H1 (cell line): ENCODE data around the gene GALNTL6. TPM values are rescaled to one million over a fixed set of nuclear protein-coding genes. Genes with fewer than 3 reads are reported as not detected.

ENCODE experiments used
- GABPA ChIP-seq: IDR thresholded peaks from 2 replicates; pipeline ENCODE4 v1.6.1; 2011; ENCODE audit warnings: mild to moderate bottlenecking, low read length, moderate library complexity, borderline replicate concordance; ENCODE audit not compliant: insufficient read depth
- RXRA ChIP-seq: IDR thresholded peaks from 2 replicates; pipeline ENCODE4 v1.6.1; 2011; ENCODE audit warnings: low read depth, mild to moderate bottlenecking, low read length, moderate library complexity; ENCODE audit not compliant: insufficient read depth
- polyA plus RNA-seq, 7 experiments: library from polyadenylated mRNA; depleted of rRNA in 3 of 7; stranded (reverse) in 5 of 7; unstranded in 2 of 7; fragments of >200 nt in 5 of 7; fragments of 200-250 nt in 2 of 7; gene quantifications; 1 replicate in 5 of 7; 2 replicates in 1 of 7; 4 replicates in 1 of 7; pipeline versions ENCODE4 v1.2.1 to v1.2.3, GENCODE V29; 2011 to 2013; ENCODE audit warnings: missing spikeins in 2 of 7, mixed read lengths in 2 of 7
- total RNA-seq: library from RNA; stranded (reverse); fragmentation: NEBNext Ultra II Directional; extraction: Animal tissue kit (Norgen Biotek cat#: 25700); gene quantifications from 2 replicates; pipeline ENCODE4 v1.2.1, GENCODE V29; 2021
- TF ChIP-seq, protein P1 (sequence below): IDR thresholded peaks from 2 replicates; pipeline ENCODE4 v1.6.1; 2012; ENCODE audit warnings: low read length, inconsistent platforms

The GALNTL6 gene
- total and polyA plus RNA-seq, 2 of the 8 experiments (the other 6 are each of a cell fraction or from before 2014, with no cell fraction given): 0.03 to 0.32 TPM

DNA sequence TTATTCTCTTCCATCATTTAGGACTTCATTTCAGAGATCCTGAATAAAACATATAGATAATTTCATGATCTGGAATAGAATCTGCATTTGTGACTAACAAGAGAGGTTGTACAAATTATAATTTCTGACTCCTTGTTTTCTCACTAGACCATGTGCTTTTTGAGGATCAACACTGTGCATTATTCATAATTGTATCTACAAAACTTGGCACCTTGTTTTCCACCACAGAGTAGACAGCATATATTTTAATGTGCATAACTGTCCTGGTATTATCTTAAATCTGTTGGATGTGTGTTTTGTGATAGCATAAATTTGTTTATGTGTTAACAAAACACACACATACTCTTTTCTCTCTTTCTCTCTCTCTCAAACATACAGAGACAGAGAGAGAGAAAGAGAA lies 840.5 kb downstream of the GALNTL6 start (continued):
- TF ChIP-seq, protein P1, sequence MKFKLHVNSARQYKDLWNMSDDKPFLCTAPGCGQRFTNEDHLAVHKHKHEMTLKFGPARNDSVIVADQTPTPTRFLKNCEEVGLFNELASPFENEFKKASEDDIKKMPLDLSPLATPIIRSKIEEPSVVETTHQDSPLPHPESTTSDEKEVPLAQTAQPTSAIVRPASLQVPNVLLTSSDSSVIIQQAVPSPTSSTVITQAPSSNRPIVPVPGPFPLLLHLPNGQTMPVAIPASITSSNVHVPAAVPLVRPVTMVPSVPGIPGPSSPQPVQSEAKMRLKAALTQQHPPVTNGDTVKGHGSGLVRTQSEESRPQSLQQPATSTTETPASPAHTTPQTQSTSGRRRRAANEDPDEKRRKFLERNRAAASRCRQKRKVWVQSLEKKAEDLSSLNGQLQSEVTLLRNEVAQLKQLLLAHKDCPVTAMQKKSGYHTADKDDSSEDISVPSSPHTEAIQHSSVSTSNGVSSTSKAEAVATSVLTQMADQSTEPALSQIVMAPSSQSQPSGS: no peak
- no peak for TF ChIP-seq RXRA
- TF ChIP-seq GABPA: no peak
